Mesenchymal stem cell (in vitro differentiated cells and primary cell): ENCODE results near the gene MIDN.

ENCODE experiments used
- DNase-seq: peaks from one replicate; pipeline ENCODE4 v3.0.0-alpha.2; 2013
- H2AFZ ChIP-seq: one replicate; pipeline ENCODE4 v1.6.1; 2013; ENCODE audit warnings: low read depth, mild to moderate bottlenecking, control low read depth, inconsistent platforms, low read length, moderate library complexity
- H2AK5ac ChIP-seq: 2 replicates; pipeline ENCODE4 v1.6.1; 2013; ENCODE audit warnings: low read length, moderate library complexity, mild to moderate bottlenecking, inconsistent platforms; ENCODE audit not compliant: severe bottlenecking
- H2BK120ac ChIP-seq: one replicate; pipeline ENCODE4 v1.6.1; 2013; ENCODE audit warnings: low read depth, mild to moderate bottlenecking, inconsistent platforms, low read length, moderate library complexity
- H2BK12ac ChIP-seq, 2 experiments: one replicate each; pipeline ENCODE4 v1.6.1; 2013; ENCODE audit warnings: inconsistent platforms in 2 of 2, low read length in 2 of 2, mild to moderate bottlenecking in 2 of 2, moderate library complexity in 2 of 2, control low read depth in 1 of 2
- H2BK15ac ChIP-seq: one replicate; pipeline ENCODE4 v1.6.1; 2013; ENCODE audit warnings: mild to moderate bottlenecking, low read depth, inconsistent platforms; ENCODE audit not compliant: poor library complexity, severe bottlenecking
- H2BK5ac ChIP-seq: 2 replicates; pipeline ENCODE4 v1.6.1; 2013; ENCODE audit warnings: low read depth, mild to moderate bottlenecking, low read length, control low read depth, inconsistent platforms; ENCODE audit not compliant: poor library complexity, severe bottlenecking
- H3K14ac ChIP-seq, 2 experiments: one replicate each; pipeline ENCODE4 v1.6.1; 2013; ENCODE audit warnings: inconsistent platforms in 2 of 2, low read length in 2 of 2, control low read depth in 1 of 2, mild to moderate bottlenecking in 1 of 2, moderate library complexity in 1 of 2
- H3K18ac ChIP-seq, 2 experiments: one replicate each; pipeline ENCODE4 v1.6.1; 2013; ENCODE audit warnings: inconsistent platforms in 2 of 2, low read length in 2 of 2, control low read depth in 1 of 2, low read depth in 1 of 2, mild to moderate bottlenecking in 1 of 2
- H3K23ac ChIP-seq, 2 experiments: one replicate each; pipeline ENCODE4 v1.6.1; 2013; ENCODE audit warnings: inconsistent platforms in 2 of 2, low read length in 2 of 2, mild to moderate bottlenecking in 2 of 2, moderate library complexity in 2 of 2, control low read depth in 1 of 2
- H3K27ac ChIP-seq: 2 replicates; pipeline ENCODE4 v1.5.1; 2013; ENCODE audit warnings: mild to moderate bottlenecking, moderate library complexity, low read length, control low read depth, inconsistent platforms; ENCODE audit not compliant: poor library complexity, severe bottlenecking
- H3K27me3 ChIP-seq, 2 experiments: 2 replicates each; pipeline versions ENCODE4 v1.6.1 to v1.7.0; 2013; ENCODE audit warnings: low read length in 2 of 2, mild to moderate bottlenecking in 2 of 2, moderate library complexity in 2 of 2, control low read depth in 1 of 2, inconsistent platforms in 1 of 2; ENCODE audit not compliant: control insufficient read depth in 1 of 2, insufficient read depth in 1 of 2
- H3K36me3 ChIP-seq, 2 experiments: 2 replicates each; pipeline versions ENCODE4 v1.6.1 to v1.7.0; 2013; ENCODE audit warnings: low read length in 2 of 2, control low read depth in 1 of 2, inconsistent platforms in 1 of 2, low read depth in 1 of 2, mild to moderate bottlenecking in 1 of 2; ENCODE audit not compliant: insufficient read depth in 2 of 2, control insufficient read depth in 1 of 2
- H3K4ac ChIP-seq, 2 experiments: one replicate each; pipeline ENCODE4 v1.6.1; 2013; ENCODE audit warnings: inconsistent platforms in 2 of 2, low read length in 2 of 2, mild to moderate bottlenecking in 2 of 2, moderate library complexity in 2 of 2, control low read depth in 1 of 2, low read depth in 1 of 2
- H3K4me1 ChIP-seq: 2 replicates; pipeline ENCODE4 v1.6.1; 2013; ENCODE audit warnings: low read depth, low read length, control low read depth; ENCODE audit not compliant: control insufficient read depth, insufficient read depth
- H3K4me2 ChIP-seq: 2 replicates; pipeline ENCODE4 v1.6.1; 2013; ENCODE audit warnings: low read length, mild to moderate bottlenecking, inconsistent platforms; ENCODE audit not compliant: poor library complexity, severe bottlenecking
- H3K4me3 ChIP-seq, 2 experiments: 2 replicates each; pipeline versions ENCODE4 v1.5.1 to v1.7.0; 2013; ENCODE audit warnings: low read length in 2 of 2, mild to moderate bottlenecking in 2 of 2, control low read depth in 1 of 2, low read depth in 1 of 2; ENCODE audit not compliant: insufficient read depth in 1 of 2
- H3K79me1 ChIP-seq: replicated peaks from 2 replicates; pipeline ENCODE4 v1.6.1; 2013; ENCODE audit warnings: mild to moderate bottlenecking, control low read depth, low read length, inconsistent platforms; ENCODE audit not compliant: poor library complexity, severe bottlenecking
- H3K9ac ChIP-seq: 2 replicates; pipeline ENCODE4 v1.7.0; 2013; ENCODE audit warnings: mild to moderate bottlenecking, low read length, moderate library complexity
- H3K9me3 ChIP-seq: 2 replicates; pipeline ENCODE4 v1.7.0; 2013; ENCODE audit warnings: mild to moderate bottlenecking, low read length; ENCODE audit not compliant: control insufficient read depth
- H4K8ac ChIP-seq: one replicate; pipeline ENCODE4 v1.6.1; 2013; ENCODE audit warnings: inconsistent platforms, mild to moderate bottlenecking, low read length, moderate library complexity
- H4K91ac ChIP-seq: one replicate; pipeline ENCODE4 v1.6.1; 2013; ENCODE audit warnings: mild to moderate bottlenecking, low read length, inconsistent platforms
- WGBS: methylation state at CpG from one replicate; pipeline ENCODE4 v1.1.7; 2013; ENCODE audit warnings: mixed read lengths; 5-methylcytosine and 5-hydroxymethylcytosine counted together

Gene MIDN

GRCh38 chr19:1226522-1227303 lies 21.7 kb upstream of the MIDN start:
- no peak overlapping the region for H2BK15ac ChIP-seq
- no peak overlapping the region for H4K91ac ChIP-seq
- H3K36me3 ChIP-seq, result peaks cover 16 to 96% of the 10 kb centered on the region in 2 experiments
- H3K14ac ChIP-seq, result no peak overlapping the region
- H3K4me1 ChIP-seq, result peaks cover 44% of the 10 kb centered on the region
- no peaks in the 10 kb centered on the region for H3K27me3 ChIP-seq
- no peaks in the 10 kb centered on the region for H3K9me3 ChIP-seq
- H3K4ac ChIP-seq, result no peak overlapping the region
- H2AK5ac ChIP-seq, result no peak overlapping the region
- peaks cover 31% of the 10 kb centered on the region for H3K79me1 ChIP-seq
- H3K23ac ChIP-seq, result no peak overlapping the region
- no peak overlapping the region for H3K4me3 ChIP-seq
- H3K4me2 ChIP-seq, result no peak overlapping the region
- H4K8ac ChIP-seq, result no peak overlapping the region
- H2AFZ ChIP-seq, result peak overlapping the region; percentile 32
- H2BK12ac ChIP-seq, result no peak overlapping the region
- no peak overlapping the region for H3K27ac ChIP-seq
- no peak for DNase-seq
- H2BK120ac ChIP-seq, result no peak overlapping the region
- no peak overlapping the region for H3K18ac ChIP-seq
- H2BK5ac ChIP-seq, result no peak overlapping the region
- 96% methylated on average over 48 of the region's 50 CpGs for WGBS
- no peak overlapping the region for H3K9ac ChIP-seq

DNA sequence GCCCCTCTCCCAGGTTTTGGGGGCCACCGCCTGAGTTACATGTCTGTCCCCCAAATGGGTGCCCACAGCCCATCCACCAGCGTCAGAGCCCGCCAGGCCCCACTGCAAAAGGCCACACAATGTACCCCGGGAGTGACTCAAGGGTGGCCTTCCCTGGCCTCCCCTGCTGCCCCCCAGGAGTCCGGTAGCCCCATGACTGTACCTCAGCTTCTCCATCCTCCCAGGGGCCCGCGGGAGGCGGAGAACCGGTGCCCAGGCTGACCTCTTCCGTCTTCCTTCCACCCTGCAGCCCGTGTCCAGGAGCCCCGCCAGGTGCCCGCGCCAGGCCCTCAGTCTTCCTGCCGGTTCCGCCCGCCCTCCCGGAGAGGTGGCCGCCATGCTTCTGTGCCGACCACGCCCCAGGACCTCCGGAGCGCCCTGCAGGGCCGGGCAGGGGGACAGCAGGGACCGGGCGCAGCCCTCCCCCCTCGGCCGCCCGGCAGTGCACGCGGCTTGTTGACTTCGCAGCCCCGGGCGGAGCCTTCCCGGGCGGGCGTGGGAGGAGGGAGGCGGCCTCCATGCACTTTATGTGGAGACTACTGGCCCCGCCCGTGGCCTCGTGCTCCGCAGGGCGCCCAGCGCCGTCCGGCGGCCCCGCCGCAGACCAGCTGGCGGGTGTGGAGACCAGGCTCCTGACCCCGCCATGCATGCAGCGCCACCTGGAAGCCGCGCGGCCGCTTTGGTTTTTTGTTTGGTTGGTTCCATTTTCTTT lies 20.9 kb upstream of the MIDN start:
- Histone ChIP-seq H2BK12ac (no peak overlapping the region), H3K9me3 (no peaks in the 10 kb centered on the region), H3K27ac (no peak overlapping the region), H3K36me3 (peaks cover 17 to 93% of the 10 kb centered on the region in 2 experiments), H3K9ac (no peak overlapping the region), H2BK15ac (no peak overlapping the region), H3K14ac (no peak overlapping the region), H3K4me2 (no peak overlapping the region), H3K4ac (no peak overlapping the region), H3K4me1 (peaks cover 50% of the 10 kb centered on the region), H3K23ac (no peak overlapping the region), H2AK5ac (no peak overlapping the region), H3K79me1 (peaks cover 24% of the 10 kb centered on the region), H2BK5ac (no peak overlapping the region), H2BK120ac (no peak overlapping the region), H3K18ac (no peak overlapping the region), H3K27me3 (no peaks in the 10 kb centered on the region), H4K91ac (no peak overlapping the region), H4K8ac (no peak overlapping the region), H2AFZ (no peak overlapping the region), H3K4me3 (peak overlapping the region in 1 of 2 experiments; percentile 7)
- WGBS, result 96% methylated on average over 56 of the region's 56 CpGs
- DNase-seq, result no peak

GRCh38 chr19:1228161-1228957 lies 20.0 kb upstream of the MIDN start:
- Histone ChIP-seq H2BK120ac (no peak overlapping the region), H2BK12ac (no peak overlapping the region), H3K23ac (no peak overlapping the region)

More at GRCh38 chr19:1228161-1228957, 20.0 kb upstream of the MIDN start:
- no peak overlapping the region for H3K27ac ChIP-seq
- H2AK5ac ChIP-seq, result no peak overlapping the region
- H3K9me3 ChIP-seq, result no peaks in the 10 kb centered on the region
- peaks cover 50% of the 10 kb centered on the region for H3K4me1 ChIP-seq
- H4K91ac ChIP-seq, result no peak overlapping the region
- no peak overlapping the region for H3K4me2 ChIP-seq
- H3K4me3 ChIP-seq, result no peak overlapping the region
- no peak overlapping the region for H2AFZ ChIP-seq
- H3K4ac ChIP-seq, result no peak overlapping the region
- H2BK15ac ChIP-seq, result no peak overlapping the region
- no peak for DNase-seq
- H3K9ac ChIP-seq, result no peak overlapping the region
- H3K27me3 ChIP-seq, result no peaks in the 10 kb centered on the region
- H3K79me1 ChIP-seq, result peaks cover 23% of the 10 kb centered on the region
- H3K14ac ChIP-seq, result no peak overlapping the region
- WGBS, result 98% methylated on average over 92 of the region's 100 CpGs
- H3K18ac ChIP-seq, result no peak overlapping the region
- H3K36me3 ChIP-seq, result peaks cover 8 to 93% of the 10 kb centered on the region in 2 experiments
- H4K8ac ChIP-seq, result no peak overlapping the region
- no peak overlapping the region for H2BK5ac ChIP-seq
